Gastroesophageal sphincter (tissue), 4 donors: ENCODE measurements around the gene LCE1E. TPM values are rescaled to one million over a fixed set of nuclear protein-coding genes. Genes with fewer than 3 reads are reported as not detected.

Experiments
- ATAC-seq: fragments of 150-250 bp; one replicate; pipeline ENCODE4 v1.9.1; 2016; ENCODE audit warnings: mild to moderate bottlenecking, moderate library complexity
- H3K27ac ChIP-seq, 4 donors: fragments of 200-600 bp; sonication (generic) in 3 of 4; 1 replicate in 3 of 4; 2 replicates in 1 of 4; pipeline ENCODE4 v1.5.1; 2016 to 2019
- H3K27me3 ChIP-seq: fragments of 200-600 bp; sonication (generic); one replicate; pipeline ENCODE4 v1.5.1; 2019
- H3K36me3 ChIP-seq, 2 donors: fragments of 200-600 bp; sonication (generic); one replicate each; pipeline ENCODE4 v1.5.1; 2019; ENCODE audit warnings: control low read depth in 1 of 2
- H3K4me1 ChIP-seq, 3 donors: fragments of 200-600 bp; sonication (generic); 1 replicate in 2 of 3; 2 replicates in 1 of 3; pipeline ENCODE4 v1.5.1; 2016 to 2019; ENCODE audit warnings: control low read depth in 2 of 3
- H3K4me3 ChIP-seq, 2 donors: fragments of 200-600 bp; sonication (generic); one replicate each; pipeline ENCODE4 v1.5.1; 2019; ENCODE audit warnings: mild to moderate bottlenecking in 1 of 2, moderate library complexity in 1 of 2
- H3K9me3 ChIP-seq, 3 donors: fragments of 200-600 bp; sonication (generic); one replicate each; pipeline ENCODE4 v1.5.1; 2017 to 2019; ENCODE audit warnings: control low read depth in 2 of 3
- CTCF ChIP-seq, 4 experiments: fragments of 200-600 bp in 2 of 4; fragments of 450-650 bp in 2 of 4; sonication (generic) in 1 of 4; IDR thresholded peaks; one replicate each; pipeline ENCODE4 v1.5.1; 2017 to 2019; ENCODE audit warnings: antibody characterized with exemption in 4 of 4, mild to moderate bottlenecking in 2 of 4, moderate library complexity in 2 of 4
- EP300 ChIP-seq: sonication (generic); formaldehyde crosslinking; IDR thresholded peaks from one replicate; pipeline ENCODE4 v1.6.1; 2017; ENCODE audit warnings: antibody characterized with exemption, mild to moderate bottlenecking
- POLR2A ChIP-seq, 2 donors: fragments of 450-650 bp; IDR thresholded peaks; one replicate each; pipeline ENCODE4 v1.6.1; 2017; ENCODE audit warnings: antibody characterized with exemption in 2 of 2, mild to moderate bottlenecking in 2 of 2, moderate library complexity in 1 of 2
- POLR2AphosphoS5 ChIP-seq: sonication (generic); formaldehyde crosslinking; IDR thresholded peaks from one replicate; pipeline ENCODE4 v1.6.1; 2017; ENCODE audit warnings: antibody characterized with exemption
- whole genome bisulfite sequencing, 2 donors: methylation state at CpG; one replicate each; pipeline ENCODE4 v1.1.5; 2018; ENCODE audit warnings: low coverage in 1 of 2; 5-methylcytosine and 5-hydroxymethylcytosine counted together
- total RNA-seq, 4 donors: library from RNA; depleted of rRNA; stranded (reverse); fragments of >200 nt; gene quantifications; one replicate each; pipeline ENCODE4 v1.1.0, GENCODE V29; 2016

The LCE1E gene
- total RNA-seq, 4 donors from 2014 or later, result 0.39 TPM; not detected in 3

GRCh38 chr1:152756872-152757271, 29.2 kb upstream of the LCE1E start:
- Histone ChIP-seq H3K4me1 (no peaks in the 10 kb centered on the region), H3K9me3 (no peaks in the 10 kb centered on the region), H3K36me3 (no peaks in the 10 kb centered on the region), H3K27ac (no peak overlapping the region), H3K4me3 (no peak overlapping the region), H3K27me3 (peaks cover 4% of the 10 kb centered on the region)
- ATAC-seq, result no peak
- TF ChIP-seq POLR2AphosphoS5 (no peak), EP300 (no peak), CTCF (IDR thresholded peaks at IDR 0.05) (no peak), POLR2A (IDR thresholded peaks at IDR 0.05) (no peak)
- 45% methylated on average over 2 of the region's 2 CpGs; no CpG with 5 or more reads in 1 of the 2 donors for WGBS, 2 donors

GRCh38 chr1:152757747-152758146, 28.3 kb upstream of the LCE1E start, which contains the start of gene KPRP:
TSS of gene KPRP (plus strand) at chr1:152758025. CDS start at chr1:152759589, 1,564 bp downstream.
- no peak within 1 kb of the TSS for H3K4me3 ChIP-seq
- no peaks in the 10 kb centered on the region for H3K4me1 ChIP-seq
- H3K36me3 ChIP-seq, result no peaks in the 10 kb centered on the region
- H3K9me3 ChIP-seq, result no peaks in the 10 kb centered on the region
- peaks cover 4% of the 10 kb centered on the region for H3K27me3 ChIP-seq
- no peak within 1 kb of the TSS for H3K27ac ChIP-seq
- TF ChIP-seq CTCF (IDR thresholded peaks at IDR 0.05), result no peak
- TF ChIP-seq EP300, result no peak
- no peak for TF ChIP-seq POLR2AphosphoS5
- no peak for TF ChIP-seq POLR2A (IDR thresholded peaks at IDR 0.05)
- ATAC-seq, result no peak
- WGBS, 2 donors, result 61 to 76% methylated on average over 3 to 6 of the region's 6 CpGs

GRCh38 chr1:152758636-152759035, 27.4 kb upstream of the LCE1E start:
- Histone ChIP-seq H3K9me3 (no peaks in the 10 kb centered on the region), H3K36me3 (no peaks in the 10 kb centered on the region), H3K27ac (no peak overlapping the region), H3K4me1 (no peaks in the 10 kb centered on the region), H3K27me3 (peaks cover 4% of the 10 kb centered on the region), H3K4me3 (no peak overlapping the region)
- WGBS, 2 donors, result 61 to 66% methylated on average over 3 to 4 of the region's 4 CpGs
- no peak for TF ChIP-seq EP300
- no peak for TF ChIP-seq CTCF (IDR thresholded peaks at IDR 0.05)
- TF ChIP-seq POLR2AphosphoS5, result no peak
- no peak for TF ChIP-seq POLR2A (IDR thresholded peaks at IDR 0.05)
- ATAC-seq, result no peak

- ATAC-seq, result no peak
- no peak overlapping the region for H3K4me3 ChIP-seq
- peaks cover 4% of the 10 kb centered on the region for H3K27me3 ChIP-seq
- TF ChIP-seq POLR2A (IDR thresholded peaks at IDR 0.05) (no peak), CTCF (IDR thresholded peaks at IDR 0.05) (no peak), POLR2AphosphoS5 (no peak), EP300 (no peak)
- WGBS, 2 donors, result 67 to 100% methylated on average over 1 of the region's 8 CpGs
- H3K4me1 ChIP-seq, result no peaks in the 10 kb centered on the region
- H3K9me3 ChIP-seq, result no peaks in the 10 kb centered on the region
- no peaks in the 10 kb centered on the region for H3K36me3 ChIP-seq
- H3K27ac ChIP-seq, result no peak overlapping the region
These were observed 26.4 kb upstream of the LCE1E start for GRCh38 chr1:152759453-152760173.
